HepG2 (cell line): ENCODE measurements around the gene NIT2. TPM values are rescaled to one million over a fixed set of nuclear protein-coding genes. Genes with fewer than 3 reads are reported as not detected.

ENCODE experiments used
- ATAC-seq: fragments of 200-7000 bp; cut with Tn5 transposase; 3 replicates; pipeline ENCODE4 v1.9.1; 2020; ENCODE audit warnings: mild to moderate bottlenecking, moderate library complexity
- BruUV-seq: library from RNA; stranded (reverse); fragments of 400-500 nt; replicated peaks from 2 replicates; lab custom pipeline; 2021; lab: Mats Ljungman, UMichigan
- CTCF ChIA-PET: fragments of 300-600 bp; formaldehyde crosslinking; extraction: SDS; loops from one replicate; lab custom pipeline; 2021; ENCODE audit warnings: low total read pairs, inconsistent platforms, low intra/inter-chr PET ratio; lab: Yijun Ruan, JAX
- POLR2A ChIA-PET: fragments of 350-600 bp; sonication (Branson Sonifier 250); formaldehyde crosslinking; loops from one replicate; lab custom pipeline; 2020; ENCODE audit warnings: antibody characterized with exemption, inconsistent platforms; lab: Yijun Ruan, JAX
- DNase-seq: peaks from one replicate; pipeline ENCODE4 v3.0.0-alpha.2; 2015; ENCODE audit warnings: low spot score
- FAIRE-seq: peaks from 3 replicates; lab custom pipeline; 2011; peaks lifted over from hg19 to GRCh38; lab: Jason Lieb, UNC
- H2AFZ ChIP-seq: one replicate; pipeline ENCODE4 v1.6.1; 2011; ENCODE audit warnings: low read length, inconsistent platforms
- H3K27ac ChIP-seq: fragments of 300-600 bp; 3 replicates; pipeline ENCODE4 v1.8.0; 2011; ENCODE audit warnings: mixed run types, mild to moderate bottlenecking, mixed read lengths, low read length, inconsistent platforms; ENCODE audit not compliant: insufficient read depth; ENCODE audit errors: extremely low read length
- H3K27me3 ChIP-seq, 2 experiments: fragments of 200-600 bp in 1 of 2; 2 replicates in 1 of 2; 3 replicates in 1 of 2; pipeline versions ENCODE4 v1.6.0 to v1.8.0; 2011; ENCODE audit warnings: low read length in 2 of 2, mild to moderate bottlenecking in 2 of 2, moderate library complexity in 2 of 2, inconsistent platforms in 1 of 2; ENCODE audit not compliant: insufficient read depth in 2 of 2, control insufficient read depth in 1 of 2
- H3K36me3 ChIP-seq, 2 experiments: fragments of 200-600 bp in 1 of 2; replicated peaks in 1 of 2; 2 replicates in 1 of 2; 3 replicates in 1 of 2; pipeline versions ENCODE4 v1.5.1 to v1.8.0; 2011; ENCODE audit warnings: low read length in 2 of 2, inconsistent platforms in 1 of 2; ENCODE audit not compliant: insufficient read depth in 2 of 2, control insufficient read depth in 1 of 2
- H3K4me1 ChIP-seq: 2 replicates; pipeline ENCODE4 v1.5.1; 2012; ENCODE audit warnings: low read length, inconsistent platforms; ENCODE audit not compliant: insufficient read depth
- H3K4me2 ChIP-seq: 2 replicates; pipeline ENCODE4 v1.6.0; 2011; ENCODE audit warnings: low read depth, low read length, inconsistent platforms
- H3K4me3 ChIP-seq, 3 experiments: fragments of 200-600 bp in 1 of 3; sonication (generic), shearing (Covaris generic) in 1 of 3; replicated peaks in 1 of 3; 2 replicates each; pipeline ENCODE4 v1.5.1; 2011 to 2016; ENCODE audit warnings: low read length in 3 of 3, inconsistent platforms in 2 of 3, low read depth in 2 of 3, mild to moderate bottlenecking in 2 of 3, control low read depth in 1 of 3, mixed read lengths in 1 of 3; ENCODE audit not compliant: insufficient read depth in 1 of 3
- H3K79me2 ChIP-seq: one replicate; pipeline ENCODE4 v1.6.1; 2011; ENCODE audit warnings: low read length, inconsistent platforms; ENCODE audit not compliant: insufficient read depth
- H3K9ac ChIP-seq: 2 replicates; pipeline ENCODE4 v1.6.0; 2011; ENCODE audit warnings: mild to moderate bottlenecking, low read depth, low read length, inconsistent platforms; ENCODE audit not compliant: insufficient read depth
- H3K9me3 ChIP-seq: 2 replicates; pipeline ENCODE4 v1.5.1; 2012; ENCODE audit warnings: mild to moderate bottlenecking, low read length
- H4K20me1 ChIP-seq: 2 replicates; pipeline ENCODE4 v1.6.0; 2011; ENCODE audit warnings: inconsistent platforms, mild to moderate bottlenecking, low read length, moderate library complexity; ENCODE audit not compliant: insufficient read depth
- KDM5A ChIP-seq: fragments of 200-600 bp; sonication (generic); IDR thresholded peaks from 2 replicates; pipeline ENCODE4 v1.7.0; 2018; ENCODE audit warnings: antibody characterized with exemption, mild to moderate bottlenecking, low read length, borderline replicate concordance
- YEATS4 ChIP-seq: sonication (generic); formaldehyde crosslinking; IDR thresholded peaks from 2 replicates; pipeline ENCODE4 v1.4.0; 2020; ENCODE audit warnings: missing genetic modification reagents, borderline replicate concordance
- ZEB1 ChIP-seq: IDR thresholded peaks from 2 replicates; pipeline ENCODE4 v1.6.1; 2012; ENCODE audit warnings: mild to moderate bottlenecking, low read depth, inconsistent platforms; ENCODE audit not compliant: insufficient replicate concordance
- ZNF280D ChIP-seq: sonication (generic); formaldehyde crosslinking; IDR thresholded peaks from 2 replicates; pipeline ENCODE4 v1.5.1; 2020; ENCODE audit warnings: mild to moderate bottlenecking, missing genetic modification reagents
- WGBS: methylation state at CpG from one replicate; pipeline ENCODE4 v1.1.6; 2017; ENCODE audit warnings: low lambda C conversion rate; 5-methylcytosine and 5-hydroxymethylcytosine counted together
- in situ Hi-C: cut with HindIII; loops from 2 replicates; pipeline ENCODE4 v1.10.0; 2017; ENCODE audit warnings: low pct_unique_long_range_greater_than_20kb; ENCODE audit not compliant: extremely low pct_ligation_motif_present
- intact Hi-C: fragments of 100-400 bp; cut with micrococcal nuclease; formaldehyde crosslinking; loops from one replicate; pipeline ENCODE4 v1.10.0; 2022; ENCODE audit not compliant: unreplicated experiment
- polyA plus RNA-seq, 8 experiments: library from polyadenylated mRNA; depleted of rRNA in 3 of 8; stranded (reverse) in 7 of 8; unstranded in 1 of 8; fragments of >200 nt; fragmentation: Illumina TruSeq in 4 of 8; extraction: Trizol in 4 of 8; gene quantifications; 2 replicates each; pipeline versions ENCODE4 v1.2.1 to v1.2.3, GENCODE V29; 2011 to 2016; ENCODE audit warnings: low read depth in 4 of 8, missing spikeins in 1 of 8, mixed read lengths in 1 of 8; ENCODE audit not compliant: insufficient read depth in 1 of 8
- total RNA-seq, 5 experiments: library from RNA; depleted of rRNA; stranded (reverse); fragments of >200 nt; fragmentation: Illumina TruSeq; extraction: Trizol; gene quantifications; 2 replicates each; pipeline ENCODE4 v1.2.3, GENCODE V29; 2016; ENCODE audit warnings: low read depth in 1 of 5

NIT2 gene
- total and polyA plus RNA-seq, 2 of the 13 experiments (the other 11 are each of a cell fraction or from before 2014, with no cell fraction given) = 43.4 to 49.1 TPM

GRCh38 chr3:100404250-100404548 lies 69.6 kb downstream of the NIT2 start:
- peak overlapping the region; percentile 56 to 99 (median 96); a peak in 5 of 6 replicates for H3K4me3 ChIP-seq
- H3K9ac ChIP-seq = peak overlapping the region; percentile 91; the same call in 1 of the 2 replicates
- BruUV-seq = no TSS peak
- peaks cover 52% of the 10 kb centered on the region for H3K4me1 ChIP-seq
- ATAC-seq = no peak
- 95% methylated on average over 1 of the region's 1 CpG for WGBS
- no peak for DNase-seq
- 0 out of 2 replicates have a peak, but pooled peaks cover 6% of the 10 kb centered on the region for H3K9me3 ChIP-seq
- intact Hi-C loops (loop anchor here (10.0 kb wide), 1 partner anchor 329 kb away; no protein-coding TSS in a partner anchor), in situ Hi-C loops (no loop called here)
- CTCF ChIA-PET = no interaction called here
- H2AFZ ChIP-seq = no peak overlapping the region
- peaks cover 87% of the 10 kb centered on the region for H3K79me2 ChIP-seq
- H3K36me3 ChIP-seq = no peaks in the 10 kb centered on the region; a peak in 2 of 5 replicates
- H3K27ac ChIP-seq = no peak overlapping the region
- no peak for TF ChIP-seq ZNF280D (CRISPR knock-in tag)
- TF ChIP-seq KDM5A = no peak
- TF ChIP-seq YEATS4 (CRISPR knock-in tag) = no peak
- no peak for TF ChIP-seq ZEB1
- H3K4me2 ChIP-seq = peak overlapping the region; percentile 87
- POLR2A ChIA-PET = interaction anchor here (0.9 to 1.3 kb wide), 2 partner anchors 18 to 45 kb away, joined by 3 to 6 read pairs; no protein-coding TSS in a partner anchor
- H3K27me3 ChIP-seq = no peaks in the 10 kb centered on the region; a peak in 1 of 5 replicates
- FAIRE-seq = no peak
- H4K20me1 ChIP-seq = peaks cover 20% of the 10 kb centered on the region
